HG03064 (cell line): ENCODE data around the gene BIRC2.

ENCODE experiments used
- ATAC-seq: cut with Tn5 transposase; IDR thresholded peaks from one replicate; pipeline ENCODE4 v1.9.1; 2021; ENCODE audit warnings: low read depth; ENCODE audit not compliant: unreplicated experiment

Gene BIRC2

GRCh38 chr11:102426000-102426399 lies 79.0 kb downstream of the BIRC2 start:
- ATAC-seq = no peak

- no peak for ATAC-seq
These were observed 79.6 kb downstream of the BIRC2 start for GRCh38 chr11:102426570-102426969.

- ATAC-seq = no peak
These were observed 80.1 kb downstream of the BIRC2 start for GRCh38 chr11:102427068-102427467.
